Hepatocyte (in vitro differentiated cells): ENCODE results near the gene TLL2. TPM values are rescaled to one million over a fixed set of nuclear protein-coding genes. Genes with fewer than 3 reads are reported as not detected.

ENCODE experiments used
- DNase-seq: peaks from one replicate; pipeline ENCODE4 v3.0.0-alpha.2; 2016; ENCODE audit warnings: low spot score
- H2AFZ ChIP-seq: fragments of 200-600 bp; sonication (generic); 2 replicates; pipeline ENCODE4 v1.6.0; 2016; ENCODE audit warnings: antibody characterized with exemption, mild to moderate bottlenecking
- H3K27ac ChIP-seq: fragments of 200-600 bp; sonication (generic); 2 replicates; pipeline ENCODE4 v1.5.1; 2016; ENCODE audit warnings: mild to moderate bottlenecking
- H3K27me3 ChIP-seq: fragments of 200-600 bp; sonication (generic); 2 replicates; pipeline ENCODE4 v1.6.1; 2016
- H3K36me3 ChIP-seq: fragments of 200-600 bp; sonication (generic); replicated peaks from 2 replicates; pipeline ENCODE4 v1.5.1; 2016; ENCODE audit warnings: low read depth; ENCODE audit not compliant: insufficient read depth
- H3K4me1 ChIP-seq: fragments of 200-600 bp; sonication (generic); 2 replicates; pipeline ENCODE4 v1.5.1; 2016; ENCODE audit warnings: mild to moderate bottlenecking, moderate library complexity; ENCODE audit not compliant: insufficient read depth
- H3K4me2 ChIP-seq: fragments of 200-600 bp; sonication (generic); 2 replicates; pipeline ENCODE4 v1.6.0; 2016
- H3K4me3 ChIP-seq: fragments of 200-600 bp; sonication (generic); 2 replicates; pipeline ENCODE4 v1.5.1; 2016; ENCODE audit warnings: mild to moderate bottlenecking
- H3K79me2 ChIP-seq: fragments of 200-600 bp; sonication (generic); 2 replicates; pipeline ENCODE4 v1.6.0; 2017; ENCODE audit warnings: mild to moderate bottlenecking
- H3K9me2 ChIP-seq: fragments of 200-600 bp; sonication (generic); replicated peaks from 2 replicates; pipeline ENCODE4 v1.6.0; 2017; ENCODE audit warnings: mild to moderate bottlenecking; ENCODE audit not compliant: insufficient read depth
- H3K9me3 ChIP-seq: fragments of 200-600 bp; sonication (generic); 2 replicates; pipeline ENCODE4 v1.5.1; 2016; ENCODE audit warnings: low read depth, mild to moderate bottlenecking
- H4K20me1 ChIP-seq: fragments of 200-600 bp; sonication (generic); 2 replicates; pipeline ENCODE4 v1.6.0; 2016; ENCODE audit warnings: mild to moderate bottlenecking; ENCODE audit not compliant: insufficient read depth, poor library complexity, severe bottlenecking
- CTCF ChIP-seq: fragments of 200-600 bp; sonication (generic); IDR thresholded peaks from 2 replicates; pipeline ENCODE4 v1.5.1; 2016; ENCODE audit warnings: antibody characterized with exemption, mild to moderate bottlenecking; ENCODE audit not compliant: poor library complexity
- EZH2 ChIP-seq: fragments of 200-600 bp; sonication (generic); IDR thresholded peaks from 2 replicates; pipeline ENCODE4 v1.6.1; 2016; ENCODE audit warnings: antibody characterized with exemption, mild to moderate bottlenecking, borderline replicate concordance
- EZH2phosphoT487 ChIP-seq: fragments of 200-600 bp; sonication (generic); IDR thresholded peaks from one replicate; pipeline ENCODE4 v1.6.1; 2018; ENCODE audit warnings: antibody characterized with exemption, mild to moderate bottlenecking, low read depth, moderate library complexity; ENCODE audit not compliant: unreplicated experiment, severe bottlenecking
- WGBS: methylation state at CpG from one replicate; pipeline ENCODE4 v1.1.6; 2016; ENCODE audit warnings: low lambda C conversion rate; ENCODE audit errors: missing lambda C conversion rate; 5-methylcytosine and 5-hydroxymethylcytosine counted together
- polyA plus RNA-seq: library from polyadenylated mRNA; unstranded; fragments of >200 nt; fragmentation: Nextera tagmentation; extraction: Ambion mirVana; gene quantifications from 2 replicates; pipeline ENCODE4 v1.2.1, GENCODE V29; 2016
- total RNA-seq: library from RNA; depleted of rRNA; stranded (reverse); fragments of >200 nt; gene quantifications from 2 replicates; pipeline ENCODE4 v1.2.3, GENCODE V29; 2014

Gene TLL2
- total and polyA plus RNA-seq, 2 experiments from 2014 or later, result 0.50 to 0.76 TPM

GRCh38 chr10:96446966-96447596 is 66.6 kb downstream of the TLL2 start:
- no peak for TF ChIP-seq EZH2
- no peak for TF ChIP-seq CTCF
- TF ChIP-seq EZH2phosphoT487, result no peak
- no peak for DNase-seq
- no peaks in the 10 kb centered on the region for H4K20me1 ChIP-seq
- WGBS, result 63% methylated on average over 10 of the region's 10 CpGs
- H3K27me3 ChIP-seq, result peaks cover 4% of the 10 kb centered on the region
- no peak overlapping the region for H3K4me2 ChIP-seq
- H3K9me3 ChIP-seq, result no peaks in the 10 kb centered on the region
- no peaks in the 10 kb centered on the region for H3K4me1 ChIP-seq
- H3K9me2 ChIP-seq, result no peaks in the 10 kb centered on the region
- H3K36me3 ChIP-seq, result no peaks in the 10 kb centered on the region
- no peak overlapping the region for H3K4me3 ChIP-seq
- H3K27ac ChIP-seq, result no peak overlapping the region
- H3K79me2 ChIP-seq, result no peaks in the 10 kb centered on the region
- no peak overlapping the region for H2AFZ ChIP-seq

GRCh38 chr10:96441987-96442643 is 71.6 kb downstream of the TLL2 start:
- H3K4me1 ChIP-seq, result peaks cover 7% of the 10 kb centered on the region
- H3K27ac ChIP-seq, result no peak overlapping the region
- no peak overlapping the region for H3K4me3 ChIP-seq
- H3K27me3 ChIP-seq, result no peaks in the 10 kb centered on the region
- no peaks in the 10 kb centered on the region for H3K9me3 ChIP-seq
- H3K9me2 ChIP-seq, result no peaks in the 10 kb centered on the region
- no peaks in the 10 kb centered on the region for H3K79me2 ChIP-seq
- WGBS, result 76% methylated on average over 13 of the region's 13 CpGs
- no peaks in the 10 kb centered on the region for H3K36me3 ChIP-seq
- TF ChIP-seq EZH2phosphoT487 (no peak), EZH2 (no peak), CTCF (no peak)
- no peak for DNase-seq
- H3K4me2 ChIP-seq, result no peak overlapping the region
- no peaks in the 10 kb centered on the region for H4K20me1 ChIP-seq
- no peak overlapping the region for H2AFZ ChIP-seq

DNA sequence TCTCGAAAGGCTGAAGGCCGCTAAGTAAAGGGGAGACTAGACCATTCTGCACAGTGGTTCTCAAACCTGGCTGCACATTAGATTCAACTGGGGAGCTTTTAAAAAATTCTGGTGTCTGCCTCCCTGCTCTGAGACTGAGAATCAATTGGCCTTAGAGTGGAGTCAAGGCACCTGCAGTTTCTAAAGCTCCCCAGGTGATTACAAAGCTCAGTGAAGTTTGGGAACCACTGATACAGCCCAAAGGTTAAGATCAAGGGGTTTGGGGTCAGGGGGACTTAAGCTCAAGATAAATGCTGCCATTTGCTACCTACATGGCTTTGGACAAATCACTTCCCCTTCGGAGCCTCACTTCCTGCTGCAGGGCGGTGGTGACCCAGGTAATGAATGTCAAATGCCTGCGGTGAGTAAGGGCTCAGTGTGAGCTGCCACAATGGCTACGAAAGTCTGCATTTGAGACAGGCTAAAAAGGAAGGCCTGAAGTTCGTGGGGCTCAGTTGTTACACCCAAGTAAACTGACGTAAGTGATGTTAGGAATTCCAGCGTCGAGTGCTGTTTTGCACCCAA is 72.3 kb downstream of the TLL2 start:
- no peaks in the 10 kb centered on the region for H3K79me2 ChIP-seq
- no peak for DNase-seq
- TF ChIP-seq CTCF, result no peak
- TF ChIP-seq EZH2phosphoT487, result no peak
- TF ChIP-seq EZH2, result no peak
- H3K4me3 ChIP-seq, result no peak overlapping the region
- 64% methylated on average over 10 of the region's 10 CpGs for WGBS
- no peak overlapping the region for H3K4me2 ChIP-seq
- no peaks in the 10 kb centered on the region for H3K9me2 ChIP-seq
- no peaks in the 10 kb centered on the region for H3K27me3 ChIP-seq
- H2AFZ ChIP-seq, result no peak overlapping the region
- no peak overlapping the region for H3K27ac ChIP-seq
- peaks cover 7% of the 10 kb centered on the region for H3K4me1 ChIP-seq
- no peaks in the 10 kb centered on the region for H4K20me1 ChIP-seq
- no peaks in the 10 kb centered on the region for H3K36me3 ChIP-seq
- H3K9me3 ChIP-seq, result no peaks in the 10 kb centered on the region
